Stomach (tissue), 4 donors: ENCODE measurements around the gene PDZD11.

Source experiments
- CTCF ChIP-seq, 7 experiments: fragments of 450-650 bp in 4 of 7; fragments of 200-600 bp in 3 of 7; sonication (generic) in 3 of 7; IDR thresholded peaks; one replicate each; pipeline ENCODE4 v1.5.1; 2016 to 2019; ENCODE audit warnings: antibody characterized with exemption in 7 of 7, control low read depth in 2 of 7, mild to moderate bottlenecking in 1 of 7
- EP300 ChIP-seq: sonication (generic); formaldehyde crosslinking; IDR thresholded peaks from one replicate; pipeline ENCODE4 v1.6.1; 2017; ENCODE audit warnings: antibody characterized with exemption

- no peak for TF ChIP-seq CTCF (IDR thresholded peaks at IDR 0.05)
- no peak for TF ChIP-seq EP300
These were observed 34.3 kb downstream of the PDZD11 start for GRCh38 chrX:70255452-70255851.
